Superior temporal gyrus (tissue), 1 donor: ENCODE data around the gene USP14.

Source experiments
- DNase-seq: peaks from one replicate; pipeline ENCODE4 v3.0.0-alpha.2; 2016; ENCODE audit errors: extremely low spot score

USP14 gene

GRCh38 chr18:227902-228301 lies 69.5 kb downstream of the USP14 start:
- no peak for DNase-seq

- no peak for DNase-seq
Measured at GRCh38 chr18:228586-228985, 70.2 kb downstream of the USP14 start.

GRCh38 chr18:231563-231962 lies 73.2 kb downstream of the USP14 start:
- no peak for DNase-seq

GRCh38 chr18:240175-240574 lies 81.8 kb downstream of the USP14 start:
- DNase-seq: no peak

- DNase-seq: no peak
Measured at GRCh38 chr18:245282-245847, 87.0 kb downstream of the USP14 start.

- no peak for DNase-seq
Measured at GRCh38 chr18:248053-248452, 89.7 kb downstream of the USP14 start.

GRCh38 chr18:250685-251084 lies 92.3 kb downstream of the USP14 start:
- no peak for DNase-seq

GRCh38 chr18:251572-251971 lies 93.2 kb downstream of the USP14 start:
- no peak for DNase-seq

GRCh38 chr18:253121-253520 lies 94.8 kb downstream of the USP14 start:
- DNase-seq: no peak

GRCh38 chr18:255171-255570 lies 96.8 kb downstream of the USP14 start:
- no peak for DNase-seq

GRCh38 chr18:260547-260946 lies 102.2 kb downstream of the USP14 start:
- no peak for DNase-seq

GRCh38 chr18:261398-262073 lies 103.2 kb downstream of the USP14 start:
- DNase-seq: no peak
